Neuron (in vitro differentiated cells): Measurements from ENCODE around the gene NSUN4.
A peak's percentile ranks its signal among the peaks of the same experiment; 100 is the strongest.

Experiments
- H2AFZ ChIP-seq: one replicate; pipeline ENCODE4 v1.6.1; 2013; ENCODE audit warnings: low read depth, mild to moderate bottlenecking, inconsistent platforms, low read length, moderate library complexity
- H3K27me3 ChIP-seq: one replicate; pipeline ENCODE4 v1.6.1; 2013; ENCODE audit warnings: low read length; ENCODE audit not compliant: insufficient read depth
- H3K36me3 ChIP-seq: one replicate; pipeline ENCODE4 v1.6.1; 2013; ENCODE audit warnings: low read length; ENCODE audit not compliant: insufficient read depth
- H3K4me1 ChIP-seq: one replicate; pipeline ENCODE4 v1.6.1; 2013; ENCODE audit warnings: low read length; ENCODE audit not compliant: insufficient read depth
- H3K4me3 ChIP-seq: 2 replicates; pipeline ENCODE4 v1.5.1; 2013; ENCODE audit warnings: mild to moderate bottlenecking, low read length, moderate library complexity
- H3K9me3 ChIP-seq: one replicate; pipeline ENCODE4 v1.6.1; 2013; ENCODE audit warnings: low read length

The NSUN4 gene

DNA sequence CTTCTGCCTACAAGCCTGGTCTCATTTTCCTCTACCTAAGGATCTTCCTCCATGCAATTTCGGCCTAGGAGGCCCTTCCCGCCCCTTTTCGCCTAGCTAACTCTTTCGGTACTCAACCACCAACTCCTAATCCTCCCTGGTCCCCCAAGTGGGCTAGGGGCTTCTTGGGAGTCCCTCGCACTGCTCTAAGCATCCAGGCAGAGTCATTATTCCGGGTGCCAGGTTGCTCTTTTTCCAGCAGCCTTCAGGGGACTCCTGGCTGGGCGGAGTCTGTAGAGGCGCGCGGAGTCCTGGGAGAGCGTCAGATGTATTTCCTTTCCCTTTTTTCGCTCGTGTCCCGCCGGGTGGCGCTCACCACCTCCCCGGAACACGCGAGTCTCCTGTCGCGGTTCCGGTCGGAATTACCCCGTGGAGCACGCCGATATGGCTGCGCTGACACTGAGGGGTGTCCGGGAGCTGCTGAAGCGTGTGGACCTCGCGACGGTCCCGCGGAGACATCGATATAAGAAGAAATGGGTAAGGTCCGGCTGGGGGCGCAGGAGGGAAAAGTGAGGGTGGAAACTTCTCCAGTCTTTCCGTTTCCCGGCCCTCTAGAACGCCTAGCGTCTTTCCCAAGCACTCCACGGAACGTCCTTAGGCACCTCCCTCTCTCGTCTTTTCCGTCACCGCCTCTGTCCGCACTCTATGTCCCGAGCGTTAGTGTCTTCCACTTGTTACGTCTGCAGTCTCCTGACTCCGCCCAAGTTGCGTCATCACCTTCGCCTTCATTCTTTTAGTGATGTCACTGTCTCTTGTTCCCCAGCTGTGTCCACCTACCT is at the start of gene NSUN4:
Gene NSUN4, plus strand, starts transcription at position 404 of the 818 bp plus-strand sequence. Its CDS starts 20 bp downstream, at position 424.
- Histone ChIP-seq H3K9me3 (no peaks in the 10 kb centered on the region), H3K36me3 (peaks cover 29% of the 10 kb centered on the region), H2AFZ (peak within 1 kb of the TSS; percentile 65)

GRCh38 chr1:46295306-46295705 is 45.3 kb upstream of the NSUN4 start:
- H3K4me3 ChIP-seq, result no peak overlapping the region
- peaks cover 55% of the 10 kb centered on the region for H3K36me3 ChIP-seq
- H3K9me3 ChIP-seq, result no peaks in the 10 kb centered on the region
- no peak overlapping the region for H2AFZ ChIP-seq
- H3K27me3 ChIP-seq, result no peaks in the 10 kb centered on the region
- peaks cover under 1% of the 10 kb centered on the region for H3K4me1 ChIP-seq

More for the DNA sequence above, at the start of gene NSUN4:
- peak within 1 kb of the TSS; percentile 89 for H3K4me3 ChIP-seq
- no peaks in the 10 kb centered on the region for H3K27me3 ChIP-seq
- H3K4me1 ChIP-seq, result peaks cover 4% of the 10 kb centered on the region

DNA sequence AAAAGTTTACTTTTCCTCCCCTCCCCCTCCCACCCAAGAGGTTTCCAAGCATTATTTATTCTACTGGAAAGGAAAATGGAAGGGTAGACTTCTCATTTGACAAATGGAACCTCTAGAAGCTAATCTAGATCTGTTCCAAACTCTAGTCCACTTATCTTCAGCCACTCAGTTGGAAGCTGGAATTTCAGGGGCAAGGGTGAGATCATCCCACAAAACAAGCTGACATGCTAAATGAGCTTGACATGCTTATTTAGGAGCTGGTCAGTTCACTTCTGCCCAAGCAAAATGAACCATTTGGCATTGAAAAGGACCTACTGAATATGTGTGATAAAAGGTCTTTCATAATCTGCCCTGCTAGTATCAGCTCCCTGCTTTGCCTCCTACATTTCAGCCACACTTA is 42.2 kb upstream of the NSUN4 start:
- Histone ChIP-seq H3K9me3 (no peaks in the 10 kb centered on the region), H3K27me3 (no peaks in the 10 kb centered on the region), H2AFZ (no peak overlapping the region), H3K36me3 (peaks cover 40% of the 10 kb centered on the region), H3K4me3 (no peak overlapping the region), H3K4me1 (peaks cover 11% of the 10 kb centered on the region)

DNA sequence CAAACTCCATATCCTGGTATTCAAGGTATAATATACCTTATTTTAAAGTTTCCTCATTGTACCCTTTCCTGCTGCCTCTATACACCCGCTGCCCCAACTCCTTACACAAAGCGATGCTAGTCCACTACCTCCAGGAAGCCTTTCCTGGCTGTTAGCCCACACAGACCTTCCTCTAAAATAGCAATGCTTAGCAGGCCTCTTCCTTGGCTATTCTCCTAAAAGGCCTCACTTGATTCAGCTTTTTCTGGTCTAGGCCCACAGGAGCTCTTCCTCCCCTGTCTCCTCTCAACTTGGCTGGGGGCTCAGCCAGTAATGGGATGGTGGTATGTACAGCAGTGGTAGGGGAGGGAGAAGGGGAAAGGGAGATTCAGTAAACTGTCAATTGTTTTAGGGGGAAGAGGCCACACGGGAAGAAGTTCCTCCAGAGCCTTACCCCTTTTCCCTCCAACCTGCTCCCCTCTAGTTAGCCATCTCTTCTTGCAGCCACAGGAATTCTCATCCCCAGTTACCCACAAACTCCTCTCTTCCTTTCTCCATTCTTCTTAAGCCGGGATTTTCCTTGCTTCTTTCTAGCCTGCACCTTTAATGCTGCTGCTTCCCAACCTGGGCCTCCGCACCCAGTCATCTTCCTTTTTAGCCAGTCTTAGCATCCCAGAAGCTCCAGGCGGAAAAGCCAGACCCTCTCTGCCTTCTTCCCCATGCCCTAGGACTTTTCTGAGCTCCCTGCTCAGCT is 39.8 kb upstream of the NSUN4 start:
- Histone ChIP-seq H3K4me3 (peak overlapping the region; percentile 90), H3K9me3 (no peaks in the 10 kb centered on the region), H3K27me3 (no peaks in the 10 kb centered on the region), H3K36me3 (peaks cover 21% of the 10 kb centered on the region), H3K4me1 (peaks cover 17% of the 10 kb centered on the region), H2AFZ (no peak overlapping the region)

GRCh38 chr1:46301406-46301807 is 39.2 kb upstream of the NSUN4 start:
- Histone ChIP-seq H3K36me3 (peaks cover 17% of the 10 kb centered on the region), H3K4me3 (peak overlapping the region; percentile 90), H3K4me1 (peaks cover 17% of the 10 kb centered on the region), H3K9me3 (no peaks in the 10 kb centered on the region), H2AFZ (no peak overlapping the region), H3K27me3 (no peaks in the 10 kb centered on the region)

DNA sequence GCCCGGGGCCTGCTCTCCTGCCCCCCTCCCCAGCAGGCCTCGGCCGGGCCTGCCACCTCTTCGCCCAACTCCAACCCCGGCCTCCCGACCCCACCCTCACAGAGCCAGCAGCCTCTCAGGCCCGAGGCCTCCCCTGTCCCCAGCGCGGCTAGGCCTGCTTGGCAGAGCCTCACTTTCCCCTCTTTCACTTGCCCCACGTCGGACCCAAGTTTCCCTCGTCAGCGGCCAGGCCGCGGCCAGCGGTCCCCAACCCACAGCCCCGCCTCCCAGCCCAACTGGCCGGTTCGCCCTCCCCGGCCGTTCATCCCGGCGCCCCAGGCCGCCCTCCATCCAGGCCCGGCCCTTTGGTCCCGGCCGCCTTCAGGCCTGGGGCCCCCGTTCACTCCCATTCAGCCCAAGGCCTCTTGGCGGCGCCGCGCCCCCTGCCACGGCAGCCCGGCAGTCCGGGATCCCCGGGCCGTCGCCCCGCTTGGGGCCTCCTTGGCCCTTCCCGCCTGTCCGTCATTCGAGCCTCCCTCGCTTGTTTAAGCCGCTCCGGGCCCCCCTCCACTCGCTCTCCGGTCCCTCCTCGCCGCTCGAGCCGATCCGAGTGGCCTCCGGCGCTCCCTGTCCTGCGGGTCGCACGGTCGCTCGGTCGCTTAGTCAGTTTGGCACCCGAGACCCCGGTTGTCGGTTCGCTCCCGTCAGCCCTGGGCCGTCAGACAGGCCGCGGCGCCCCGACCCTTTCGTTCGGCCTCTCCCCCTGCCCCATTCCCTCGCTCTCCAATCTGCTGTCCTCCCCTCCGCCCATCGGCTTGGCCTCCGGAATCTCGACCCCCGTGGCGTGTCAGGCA is 38.6 kb upstream of the NSUN4 start:
- peak overlapping the region; percentile 28 for H2AFZ ChIP-seq
- H3K4me1 ChIP-seq, result peaks cover 17% of the 10 kb centered on the region
- no peaks in the 10 kb centered on the region for H3K9me3 ChIP-seq
- no peaks in the 10 kb centered on the region for H3K27me3 ChIP-seq
- H3K4me3 ChIP-seq, result peak overlapping the region; percentile 90
- peaks cover 15% of the 10 kb centered on the region for H3K36me3 ChIP-seq

- Histone ChIP-seq H3K27me3 (no peaks in the 10 kb centered on the region), H3K4me1 (peaks cover 17% of the 10 kb centered on the region), H3K36me3 (peaks cover 15% of the 10 kb centered on the region), H3K4me3 (peak overlapping the region; percentile 90), H3K9me3 (no peaks in the 10 kb centered on the region), H2AFZ (peak overlapping the region; percentile 28)
Observed at GRCh38 chr1:46302641-46303037, 38.0 kb upstream of the NSUN4 start.

DNA sequence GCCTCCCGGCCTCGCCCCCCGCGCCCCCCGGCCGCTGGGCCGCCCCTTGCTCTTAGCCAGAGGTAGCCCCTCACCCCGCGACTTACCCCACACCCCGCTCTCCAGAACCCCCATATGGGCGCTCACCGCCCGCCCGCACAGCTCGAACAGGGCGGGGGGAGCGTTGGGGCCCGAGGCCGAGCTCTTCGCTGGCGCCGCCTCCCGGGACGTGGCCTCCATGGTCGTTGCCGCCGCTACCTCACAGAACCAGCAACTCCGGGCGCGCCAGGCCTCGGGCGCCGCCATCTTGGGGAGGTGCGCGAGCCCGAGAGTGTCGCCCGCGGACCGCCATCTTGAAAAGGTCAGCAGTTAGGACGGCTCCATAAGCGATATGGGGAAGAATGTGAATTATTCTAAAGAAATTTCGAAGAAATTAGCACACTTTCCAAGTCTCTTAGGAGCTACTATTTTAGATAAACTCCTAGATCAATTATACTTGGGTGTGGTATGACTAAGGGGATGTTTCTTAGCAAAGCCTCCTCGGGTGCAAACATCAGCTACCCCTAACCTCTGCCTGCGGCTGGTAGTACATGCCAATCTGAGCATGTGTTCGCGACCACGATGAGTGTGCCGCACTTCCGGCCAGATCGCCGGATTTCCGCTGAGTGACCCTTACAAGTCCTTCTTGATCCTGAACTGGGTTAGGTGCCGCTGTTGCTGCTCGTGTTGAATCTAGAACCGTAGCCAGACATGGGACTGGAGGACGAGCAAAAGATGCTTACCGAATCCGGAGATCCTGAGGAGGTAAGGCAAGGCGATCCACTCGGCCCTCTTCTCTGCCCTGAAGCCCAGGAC is 37.4 kb upstream of the NSUN4 start, which contains the start of the genes LRRC41 and UQCRH:
Gene LRRC41, minus strand, starts transcription at position 579 of the 834 bp plus-strand sequence. Its CDS starts 294 bp downstream, at position 285.
Gene UQCRH, plus strand, starts transcription at position 661 of the 834 bp plus-strand sequence. Its CDS starts 69 bp downstream, at position 730.
- Histone ChIP-seq H3K4me3 (peak within 1 kb of the TSS; percentile 90), H2AFZ (peak within 1 kb of the TSS; percentile 29), H3K27me3 (no peaks in the 10 kb centered on the region), H3K36me3 (peaks cover 12% of the 10 kb centered on the region), H3K4me1 (peaks cover 17% of the 10 kb centered on the region), H3K9me3 (no peaks in the 10 kb centered on the region)

GRCh38 chr1:46303872-46304326 is 36.7 kb upstream of the NSUN4 start:
- H3K36me3 ChIP-seq, result peaks cover 19% of the 10 kb centered on the region
- H2AFZ ChIP-seq, result peak overlapping the region; percentile 29
- peaks cover 17% of the 10 kb centered on the region for H3K4me1 ChIP-seq
- H3K27me3 ChIP-seq, result no peaks in the 10 kb centered on the region
- H3K4me3 ChIP-seq, result peak overlapping the region; percentile 90
- no peaks in the 10 kb centered on the region for H3K9me3 ChIP-seq

DNA sequence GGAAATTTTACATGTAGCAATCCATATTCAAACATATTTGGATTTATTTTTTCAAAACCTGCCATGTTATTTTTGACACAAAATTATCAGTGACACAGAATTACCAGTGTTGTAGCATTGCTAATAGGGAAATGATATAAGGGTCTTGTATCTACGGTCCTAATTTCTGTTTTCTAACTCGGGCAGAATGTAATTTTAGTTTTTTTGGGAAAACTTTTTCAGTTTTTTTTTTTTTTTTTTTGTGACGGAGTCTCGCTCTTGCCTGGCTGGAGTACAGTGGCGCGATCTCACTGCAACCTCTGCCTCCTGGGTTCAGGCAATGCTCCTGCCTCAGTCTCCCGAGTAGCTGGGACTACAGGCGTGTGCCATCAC is 34.5 kb upstream of the NSUN4 start:
- Histone ChIP-seq H3K4me3 (no peak overlapping the region), H3K9me3 (no peaks in the 10 kb centered on the region), H3K36me3 (peaks cover 35% of the 10 kb centered on the region), H2AFZ (no peak overlapping the region), H3K4me1 (peaks cover 8% of the 10 kb centered on the region), H3K27me3 (no peaks in the 10 kb centered on the region)

DNA sequence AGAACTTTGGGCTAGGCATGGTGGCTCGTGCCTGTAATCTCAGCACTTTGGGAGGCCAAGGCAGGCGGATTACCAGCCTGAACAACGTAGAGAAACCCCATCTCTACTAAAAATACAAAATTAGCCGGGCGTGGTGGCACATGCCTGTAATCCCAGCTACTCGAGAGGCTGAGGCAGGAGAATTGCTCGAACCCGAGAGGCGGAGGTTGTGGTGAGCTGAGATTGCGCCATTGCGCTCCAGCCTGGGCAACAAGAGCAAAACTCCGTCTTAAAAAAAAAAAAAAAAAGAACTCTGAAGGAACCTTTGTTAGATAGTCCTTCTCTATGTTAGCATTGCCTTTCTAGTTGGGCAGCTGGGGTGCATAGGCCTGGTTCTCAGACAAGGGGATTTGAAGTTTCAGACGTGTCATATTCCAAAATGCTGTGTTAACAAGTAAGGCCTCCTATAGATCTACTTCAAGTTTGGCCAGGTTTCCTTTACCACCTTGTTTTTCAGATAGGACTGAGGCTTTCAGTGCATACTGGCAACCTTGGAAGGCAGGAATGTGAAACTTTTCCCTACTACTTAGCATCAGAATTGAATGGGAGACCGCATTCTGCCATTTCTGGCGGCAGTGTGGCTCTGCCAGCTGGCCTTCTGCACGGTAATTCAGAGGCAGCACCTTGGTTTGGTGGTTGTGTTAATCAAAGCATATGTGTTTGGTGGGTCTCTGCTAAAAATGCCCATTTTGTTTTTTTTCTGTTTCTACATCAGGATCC is 31.0 kb upstream of the NSUN4 start:
- H3K36me3 ChIP-seq, result peaks cover 64% of the 10 kb centered on the region
- no peaks in the 10 kb centered on the region for H3K9me3 ChIP-seq
- peaks cover 5% of the 10 kb centered on the region for H3K4me1 ChIP-seq
- H2AFZ ChIP-seq, result no peak overlapping the region
- H3K4me3 ChIP-seq, result no peak overlapping the region
- H3K27me3 ChIP-seq, result no peaks in the 10 kb centered on the region
